ENCODE data around the gene GON4L. TPM values are rescaled to one million over a fixed set of nuclear protein-coding genes. Genes with fewer than 3 reads are reported as not detected.
A peak's percentile ranks its signal among the peaks of the same experiment; 100 is the strongest.

The GON4L gene
- total RNA-seq, 5 donors from 2014 or later (not counting 1 experiment from before 2014, with no cell fraction given) = 101 to 113 (median 105) TPM

DNA sequence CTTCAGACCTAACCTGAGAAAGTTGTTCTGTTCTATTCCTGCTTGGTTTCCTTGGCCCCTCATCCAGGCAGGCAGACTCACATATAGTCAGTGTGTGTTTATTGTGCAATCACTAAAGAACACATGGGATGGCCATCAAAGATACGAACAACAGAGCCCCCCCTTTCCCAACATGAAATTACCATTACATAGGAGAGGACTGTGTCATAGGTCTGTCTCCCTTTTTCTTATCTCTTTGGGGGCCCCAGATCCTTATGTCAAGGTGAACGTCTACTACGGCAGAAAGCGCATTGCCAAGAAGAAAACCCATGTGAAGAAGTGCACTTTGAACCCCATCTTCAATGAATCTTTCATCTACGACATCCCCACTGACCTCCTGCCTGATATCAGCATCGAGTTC lies 23.9 kb upstream of the GON4L start:
- Histone ChIP-seq H3K27me3 (replicated peaks in 1 of 2; ENCODE audit: control insufficient read depth in 2 of 2, extremely low read depth in 1 of 2, insufficient read depth in 2 of 2, low read length in 1 of 2) (no peaks in the 10 kb centered on the region), H3K27ac (ENCODE audit: low read length) (no peak overlapping the region), H3K4me1 (ENCODE audit: control insufficient read depth in 1 of 2, extremely low read depth in 1 of 2, insufficient read depth in 2 of 2, low read length in 2 of 2) (no peaks in the 10 kb centered on the region), H3K4me3 (ENCODE audit: control insufficient read depth in 1 of 2, extremely low read depth in 1 of 2, low read length in 1 of 2) (no peak overlapping the region), H3K9me3 (no peaks in the 10 kb centered on the region), H3K36me3 (ENCODE audit: control insufficient read depth in 2 of 2, extremely low read depth in 1 of 2, insufficient read depth in 1 of 2, low read length in 1 of 2) (peaks cover 0 to 23% of the 10 kb centered on the region in 2 donors)
- H3K4me1 Mint-ChIP-seq = no peaks in the 10 kb centered on the region
- no peaks in the 10 kb centered on the region for H3K27me3 Mint-ChIP-seq
- CTCF ChIA-PET = no interaction called here
- no peak for DNase-seq
- H3K4me3 Mint-ChIP-seq = no peak overlapping the region
- POLR2A ChIA-PET = no interaction called here
- no peak overlapping the region for H3K27ac Mint-ChIP-seq
- no CpG with 5 or more reads among the region's 6 CpGs for WGBS (ENCODE audit: insufficient coverage)
- no peak for ATAC-seq (replicated peaks in 1 of 4)
- no peaks in the 10 kb centered on the region for H3K9me3 Mint-ChIP-seq
- peaks cover 8% of the 10 kb centered on the region for H3K36me3 Mint-ChIP-seq

DNA sequence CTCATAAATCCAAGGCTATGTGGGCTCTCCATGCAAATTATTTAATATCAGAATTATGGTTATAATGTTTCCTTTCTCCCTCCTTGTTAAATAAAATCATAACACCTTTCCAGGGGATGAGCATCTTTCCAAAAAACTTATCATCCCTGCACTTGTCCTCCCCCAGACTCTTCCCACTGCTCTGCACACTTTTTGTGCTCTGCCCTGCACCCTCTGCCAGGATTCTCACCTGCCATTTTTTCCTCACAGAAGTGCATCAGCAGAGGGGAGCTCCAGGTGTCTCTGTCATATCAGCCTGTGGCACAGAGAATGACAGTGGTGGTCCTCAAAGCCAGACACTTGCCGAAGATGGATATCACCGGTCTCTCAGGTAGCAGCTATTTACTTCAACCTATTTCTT lies 23.2 kb upstream of the GON4L start:
- no peak overlapping the region for H3K27ac ChIP-seq (ENCODE audit: low read length)
- Mint-ChIP-seq H3K27ac (peak overlapping the region in 1 of 2 donors; percentile 31), H3K27me3 (no peaks in the 10 kb centered on the region), H3K4me1 (no peaks in the 10 kb centered on the region), H3K4me3 (no peak overlapping the region), H3K9me3 (no peaks in the 10 kb centered on the region), H3K36me3 (peaks cover 8% of the 10 kb centered on the region)
- no peak for ATAC-seq (replicated peaks in 1 of 4)
- ChIA-PET CTCF (no interaction called here), POLR2A (no interaction called here)
- no peak overlapping the region for H3K4me3 ChIP-seq (ENCODE audit: control insufficient read depth in 1 of 2, extremely low read depth in 1 of 2, low read length in 1 of 2)
- H3K4me1 ChIP-seq (ENCODE audit: control insufficient read depth in 1 of 2, extremely low read depth in 1 of 2, insufficient read depth in 2 of 2, low read length in 2 of 2) = no peaks in the 10 kb centered on the region
- H3K9me3 ChIP-seq = no peaks in the 10 kb centered on the region
- H3K27me3 ChIP-seq (replicated peaks in 1 of 2; ENCODE audit: control insufficient read depth in 2 of 2, extremely low read depth in 1 of 2, insufficient read depth in 2 of 2, low read length in 1 of 2) = no peaks in the 10 kb centered on the region
- DNase-seq = no peak
- WGBS (ENCODE audit: insufficient coverage) = 92% methylated on average over 2 of the region's 2 CpGs
- H3K36me3 ChIP-seq (ENCODE audit: control insufficient read depth in 2 of 2, extremely low read depth in 1 of 2, insufficient read depth in 1 of 2, low read length in 1 of 2) = peaks cover 0 to 23% of the 10 kb centered on the region in 2 donors

DNA sequence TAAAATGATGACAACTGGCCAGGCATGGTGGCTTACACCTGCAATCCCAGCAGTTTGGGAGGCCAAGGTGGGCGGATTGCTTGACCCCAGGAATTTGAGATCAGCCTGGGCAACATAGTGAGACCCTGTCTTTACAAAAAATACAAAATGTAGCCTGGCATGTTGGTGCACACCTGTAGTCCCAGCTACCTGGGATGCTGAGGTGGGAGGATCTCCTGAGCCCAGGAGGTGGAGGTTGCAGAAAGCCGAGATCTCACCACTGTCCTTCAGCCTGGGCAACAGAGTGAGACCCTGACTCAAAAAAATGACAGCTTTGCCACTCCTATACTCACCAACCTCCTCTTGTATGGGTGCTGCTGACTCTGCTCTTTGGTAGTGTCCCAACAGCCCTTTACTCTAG lies 20.9 kb upstream of the GON4L start:
- H3K27me3 ChIP-seq (replicated peaks in 1 of 2; ENCODE audit: control insufficient read depth in 2 of 2, extremely low read depth in 1 of 2, insufficient read depth in 2 of 2, low read length in 1 of 2) = no peaks in the 10 kb centered on the region
- H3K27ac Mint-ChIP-seq = no peak overlapping the region
- H3K36me3 ChIP-seq (ENCODE audit: control insufficient read depth in 2 of 2, extremely low read depth in 1 of 2, insufficient read depth in 1 of 2, low read length in 1 of 2) = peaks cover 0 to 21% of the 10 kb centered on the region in 2 donors
- ChIA-PET POLR2A (no interaction called here), CTCF (interaction anchor here in 1 of 2 donors (0.6 kb wide), 1 partner anchor 18 kb away, joined by 5 read pairs; the partner anchor contains the start of gene SYT11)
- no peaks in the 10 kb centered on the region for H3K9me3 Mint-ChIP-seq
- DNase-seq (no peak), ATAC-seq (replicated peaks in 1 of 4) (no peak)
- H3K4me3 ChIP-seq (ENCODE audit: control insufficient read depth in 1 of 2, extremely low read depth in 1 of 2, low read length in 1 of 2) = no peak overlapping the region
- H3K4me1 ChIP-seq (ENCODE audit: control insufficient read depth in 1 of 2, extremely low read depth in 1 of 2, insufficient read depth in 2 of 2, low read length in 2 of 2) = no peaks in the 10 kb centered on the region
- 90% methylated on average over 2 of the region's 2 CpGs for WGBS (ENCODE audit: insufficient coverage)
- peaks cover 8% of the 10 kb centered on the region for H3K36me3 Mint-ChIP-seq
- no peak overlapping the region for H3K4me3 Mint-ChIP-seq
- H3K4me1 Mint-ChIP-seq = no peaks in the 10 kb centered on the region
- H3K27ac ChIP-seq (ENCODE audit: low read length) = no peak overlapping the region
- H3K27me3 Mint-ChIP-seq = no peaks in the 10 kb centered on the region
- H3K9me3 ChIP-seq = no peaks in the 10 kb centered on the region

DNA sequence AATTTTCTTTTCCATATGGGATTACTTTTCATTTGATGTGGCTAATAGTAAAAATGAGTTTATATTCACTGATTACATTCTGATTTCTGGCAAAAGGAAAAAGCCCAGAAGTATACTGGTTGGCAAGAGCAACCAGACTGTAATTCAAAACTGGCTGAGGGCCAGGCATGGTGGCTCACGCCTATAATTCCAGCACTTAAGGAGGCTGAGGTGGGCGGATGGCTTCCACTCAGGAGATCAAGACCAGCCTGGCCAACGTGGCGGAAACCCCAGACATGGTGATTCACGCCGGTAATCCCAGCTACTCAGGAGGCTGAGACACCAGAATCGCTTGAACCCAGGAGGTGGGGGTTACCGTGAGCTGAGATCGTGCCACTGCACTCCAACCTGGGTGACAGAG lies 16.8 kb upstream of the GON4L start:
- CTCF ChIA-PET = interaction anchor here in 1 of 2 donors (0.6 to 0.9 kb wide), 2 partner anchors 9 to 192 kb away, joined by 3 to 4 read pairs; no protein-coding TSS in a partner anchor
- ATAC-seq (replicated peaks in 1 of 4) = no peak
- Mint-ChIP-seq H3K4me1 (no peaks in the 10 kb centered on the region), H3K27me3 (no peaks in the 10 kb centered on the region), H3K27ac (no peak overlapping the region), H3K4me3 (no peak overlapping the region), H3K9me3 (no peaks in the 10 kb centered on the region), H3K36me3 (peaks cover 8% of the 10 kb centered on the region)
- POLR2A ChIA-PET = no interaction called here
- Histone ChIP-seq H3K36me3 (ENCODE audit: control insufficient read depth in 2 of 2, extremely low read depth in 1 of 2, insufficient read depth in 1 of 2, low read length in 1 of 2) (peaks cover 0 to 9% of the 10 kb centered on the region in 2 donors), H3K27me3 (replicated peaks in 1 of 2; ENCODE audit: control insufficient read depth in 2 of 2, extremely low read depth in 1 of 2, insufficient read depth in 2 of 2, low read length in 1 of 2) (no peaks in the 10 kb centered on the region), H3K9me3 (no peaks in the 10 kb centered on the region), H3K4me1 (ENCODE audit: control insufficient read depth in 1 of 2, extremely low read depth in 1 of 2, insufficient read depth in 2 of 2, low read length in 2 of 2) (no peaks in the 10 kb centered on the region), H3K27ac (ENCODE audit: low read length) (no peak overlapping the region), H3K4me3 (ENCODE audit: control insufficient read depth in 1 of 2, extremely low read depth in 1 of 2, low read length in 1 of 2) (no peak overlapping the region)
- WGBS (ENCODE audit: insufficient coverage) = 90% methylated on average over 9 of the region's 9 CpGs
- DNase-seq = no peak

DNA sequence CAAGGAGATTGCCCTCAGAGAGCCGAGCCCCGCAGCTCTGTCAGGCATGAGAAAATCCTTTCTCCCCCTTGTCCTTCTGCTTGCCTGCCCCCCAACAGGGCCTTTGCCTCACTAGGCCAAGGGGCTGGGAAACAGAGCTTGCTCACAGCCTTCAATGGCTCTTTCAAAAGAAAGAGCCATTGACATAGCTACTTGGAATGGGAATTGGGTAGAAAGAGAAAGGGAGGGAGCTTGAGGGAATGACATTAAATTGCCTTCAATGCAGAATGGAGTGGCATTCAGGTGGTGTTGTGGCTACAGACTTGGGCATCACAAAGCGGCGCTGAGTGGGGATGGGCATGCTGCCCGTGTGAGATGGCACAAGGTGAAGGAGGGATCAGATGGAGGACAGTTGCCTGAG lies 15.5 kb upstream of the GON4L start:
- WGBS (ENCODE audit: insufficient coverage) = 96% methylated on average over 4 of the region's 5 CpGs

DNA sequence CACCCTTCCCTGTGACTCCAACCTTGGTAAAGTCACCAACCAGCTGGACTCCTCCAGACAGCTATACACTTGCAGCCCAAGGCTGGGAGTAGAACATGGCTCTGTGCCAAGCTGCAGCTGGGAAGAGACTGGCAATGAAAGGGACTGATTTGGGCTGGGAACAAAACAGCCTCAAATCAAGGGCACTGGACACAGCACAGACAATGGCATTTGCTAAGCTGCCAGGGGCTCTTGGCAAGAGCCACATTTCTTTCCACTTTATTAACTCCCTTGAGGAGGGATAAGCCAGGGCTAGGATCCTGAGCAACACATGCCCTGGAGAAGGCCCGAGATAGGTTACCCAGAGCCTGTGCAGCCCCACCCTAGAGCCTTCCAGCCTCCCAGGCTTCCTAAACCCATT lies 14.4 kb upstream of the GON4L start:
- Histone ChIP-seq H3K36me3 (ENCODE audit: control insufficient read depth in 2 of 2, extremely low read depth in 1 of 2, insufficient read depth in 1 of 2, low read length in 1 of 2) (peaks cover 0 to 9% of the 10 kb centered on the region in 2 donors), H3K27ac (ENCODE audit: low read length) (no peak overlapping the region), H3K4me3 (ENCODE audit: control insufficient read depth in 1 of 2, extremely low read depth in 1 of 2, low read length in 1 of 2) (no peak overlapping the region), H3K4me1 (ENCODE audit: control insufficient read depth in 1 of 2, extremely low read depth in 1 of 2, insufficient read depth in 2 of 2, low read length in 2 of 2) (no peaks in the 10 kb centered on the region), H3K9me3 (no peaks in the 10 kb centered on the region), H3K27me3 (replicated peaks in 1 of 2; ENCODE audit: control insufficient read depth in 2 of 2, extremely low read depth in 1 of 2, insufficient read depth in 2 of 2, low read length in 1 of 2) (no peaks in the 10 kb centered on the region)
- H3K9me3 Mint-ChIP-seq = no peaks in the 10 kb centered on the region
- no peaks in the 10 kb centered on the region for H3K4me1 Mint-ChIP-seq
- no peak overlapping the region for H3K27ac Mint-ChIP-seq
- no peak for ATAC-seq (replicated peaks in 1 of 4)
- H3K4me3 Mint-ChIP-seq = no peak overlapping the region
- ChIA-PET POLR2A (interaction anchor here in 1 of 2 donors (0.5 to 0.6 kb wide), 2 partner anchors 45 to 362 kb away, joined by 4 read pairs; no protein-coding TSS in a partner anchor), CTCF (no interaction called here)
- 90% methylated on average over 1 of the region's 1 CpG for WGBS (ENCODE audit: insufficient coverage)
- peaks cover 5% of the 10 kb centered on the region for H3K36me3 Mint-ChIP-seq
- no peak for DNase-seq
- H3K27me3 Mint-ChIP-seq = no peaks in the 10 kb centered on the region

More for the DNA sequence above, 15.5 kb upstream of the GON4L start:
- Histone ChIP-seq H3K27me3 (replicated peaks in 1 of 2; ENCODE audit: control insufficient read depth in 2 of 2, extremely low read depth in 1 of 2, insufficient read depth in 2 of 2, low read length in 1 of 2) (no peaks in the 10 kb centered on the region), H3K4me1 (ENCODE audit: control insufficient read depth in 1 of 2, extremely low read depth in 1 of 2, insufficient read depth in 2 of 2, low read length in 2 of 2) (no peaks in the 10 kb centered on the region), H3K36me3 (ENCODE audit: control insufficient read depth in 2 of 2, extremely low read depth in 1 of 2, insufficient read depth in 1 of 2, low read length in 1 of 2) (peaks cover 0 to 9% of the 10 kb centered on the region in 2 donors), H3K9me3 (no peaks in the 10 kb centered on the region), H3K4me3 (ENCODE audit: control insufficient read depth in 1 of 2, extremely low read depth in 1 of 2, low read length in 1 of 2) (no peak overlapping the region), H3K27ac (ENCODE audit: low read length) (no peak overlapping the region)
- ATAC-seq (replicated peaks in 1 of 4) (no peak), DNase-seq (no peak)
- no peaks in the 10 kb centered on the region for H3K27me3 Mint-ChIP-seq
- ChIA-PET POLR2A (interaction anchor here in 1 of 2 donors (0.5 kb wide), 1 partner anchor 1649 kb away, joined by 3 read pairs; no protein-coding TSS in a partner anchor), CTCF (interaction anchor here in 1 of 2 donors (0.6 kb wide), 1 partner anchor 416 kb away, joined by 3 read pairs; no protein-coding TSS in a partner anchor)
- H3K27ac Mint-ChIP-seq = no peak overlapping the region
- peaks cover 8% of the 10 kb centered on the region for H3K36me3 Mint-ChIP-seq
- no peak overlapping the region for H3K4me3 Mint-ChIP-seq
- no peaks in the 10 kb centered on the region for H3K4me1 Mint-ChIP-seq
- H3K9me3 Mint-ChIP-seq = no peaks in the 10 kb centered on the region
